GM19240 (cell line): ENCODE measurements around the gene TWIST2.

Experiments
- DNase-seq: peaks from one replicate; pipeline ENCODE4 v3.0.0; 2011; ENCODE audit warnings: low spot score; ENCODE audit not compliant: insufficient read length

Gene TWIST2

DNA sequence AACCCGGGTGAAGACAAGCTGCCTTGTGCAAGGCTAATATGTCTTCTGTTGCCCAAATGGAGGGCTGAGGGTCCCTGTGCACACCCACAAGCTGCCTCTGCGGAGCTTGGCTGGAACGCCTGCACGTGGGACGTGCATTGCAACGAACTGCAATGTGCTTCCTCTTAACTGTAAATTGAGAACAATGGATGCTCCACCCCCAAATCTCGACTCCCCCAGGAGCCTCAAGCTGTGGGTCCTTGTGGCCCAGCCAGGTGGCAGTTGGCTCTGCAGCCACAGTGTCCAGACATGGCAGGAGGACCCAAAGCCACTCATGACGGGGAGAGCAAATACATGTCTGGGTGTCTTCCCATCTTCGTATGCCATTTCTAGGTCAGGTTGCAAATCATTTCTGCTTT, 90.1 kb downstream of the TWIST2 start:
- DNase-seq = no peak

DNA sequence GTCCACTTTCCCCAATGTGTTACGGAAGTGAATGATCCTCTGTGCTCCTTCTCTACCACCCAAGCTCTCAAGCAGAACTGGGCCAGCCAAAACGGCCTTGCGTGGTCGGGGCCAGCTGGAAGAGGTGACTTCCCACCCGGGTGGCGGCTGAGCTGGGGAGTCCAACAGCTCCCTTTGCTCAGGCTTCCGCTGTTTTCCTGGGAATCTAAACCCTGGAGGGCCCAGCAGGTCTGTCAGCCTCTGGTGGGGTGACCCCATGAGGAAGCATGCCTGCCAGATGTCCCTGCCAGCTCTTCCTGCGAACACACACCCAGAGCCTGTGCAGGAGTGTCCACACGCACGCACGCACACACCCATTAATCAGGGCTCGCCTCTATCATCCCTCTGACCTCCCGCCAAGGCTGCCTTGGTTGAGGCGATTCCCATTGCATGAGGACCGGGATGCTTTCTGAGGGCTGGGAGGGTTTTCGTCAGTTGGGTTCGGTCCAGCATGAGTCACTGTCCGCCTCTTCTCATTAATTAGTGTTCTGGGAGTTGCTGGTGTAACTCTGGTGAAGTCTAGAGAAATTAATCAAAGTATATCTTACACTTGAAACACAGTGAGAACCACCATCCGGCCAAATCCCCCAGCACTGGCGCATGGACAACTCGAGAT, 90.6 kb downstream of the TWIST2 start:
- no peak for DNase-seq

DNA sequence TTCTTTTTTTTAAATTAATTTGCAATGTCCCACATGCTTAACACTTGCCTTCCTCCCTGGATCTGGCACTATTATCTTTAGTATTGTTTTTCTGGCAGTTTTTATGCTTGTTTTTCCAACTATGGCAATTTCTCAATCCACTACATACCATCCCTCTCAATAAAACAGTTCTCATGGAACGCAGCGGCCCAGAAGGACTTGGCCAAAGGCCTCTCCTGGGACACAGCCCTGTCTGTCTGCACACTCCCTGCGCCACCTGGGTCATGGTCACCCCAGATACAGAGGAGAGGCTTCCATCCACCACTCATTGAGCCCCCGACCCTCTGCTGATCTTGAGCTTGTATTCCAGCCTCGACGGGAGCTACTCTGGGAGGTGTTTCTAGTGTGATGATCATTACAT, 91.2 kb downstream of the TWIST2 start:
- no peak for DNase-seq

- DNase-seq = no peak
Measured at GRCh38 chr2:238939521-238940403, 91.9 kb downstream of the TWIST2 start.

GRCh38 chr2:238940806-238941205, 92.9 kb downstream of the TWIST2 start:
- DNase-seq = no peak

- DNase-seq = no peak
Measured at GRCh38 chr2:238941262-238941792, 93.4 kb downstream of the TWIST2 start.

GRCh38 chr2:238942080-238942725, 94.3 kb downstream of the TWIST2 start:
- no peak for DNase-seq

- no peak for DNase-seq
Measured at GRCh38 chr2:238942726-238943300, 94.9 kb downstream of the TWIST2 start.

- no peak for DNase-seq
Measured at GRCh38 chr2:238943338-238944067, 95.6 kb downstream of the TWIST2 start.

GRCh38 chr2:238945433-238946150, 97.7 kb downstream of the TWIST2 start:
- no peak for DNase-seq

DNA sequence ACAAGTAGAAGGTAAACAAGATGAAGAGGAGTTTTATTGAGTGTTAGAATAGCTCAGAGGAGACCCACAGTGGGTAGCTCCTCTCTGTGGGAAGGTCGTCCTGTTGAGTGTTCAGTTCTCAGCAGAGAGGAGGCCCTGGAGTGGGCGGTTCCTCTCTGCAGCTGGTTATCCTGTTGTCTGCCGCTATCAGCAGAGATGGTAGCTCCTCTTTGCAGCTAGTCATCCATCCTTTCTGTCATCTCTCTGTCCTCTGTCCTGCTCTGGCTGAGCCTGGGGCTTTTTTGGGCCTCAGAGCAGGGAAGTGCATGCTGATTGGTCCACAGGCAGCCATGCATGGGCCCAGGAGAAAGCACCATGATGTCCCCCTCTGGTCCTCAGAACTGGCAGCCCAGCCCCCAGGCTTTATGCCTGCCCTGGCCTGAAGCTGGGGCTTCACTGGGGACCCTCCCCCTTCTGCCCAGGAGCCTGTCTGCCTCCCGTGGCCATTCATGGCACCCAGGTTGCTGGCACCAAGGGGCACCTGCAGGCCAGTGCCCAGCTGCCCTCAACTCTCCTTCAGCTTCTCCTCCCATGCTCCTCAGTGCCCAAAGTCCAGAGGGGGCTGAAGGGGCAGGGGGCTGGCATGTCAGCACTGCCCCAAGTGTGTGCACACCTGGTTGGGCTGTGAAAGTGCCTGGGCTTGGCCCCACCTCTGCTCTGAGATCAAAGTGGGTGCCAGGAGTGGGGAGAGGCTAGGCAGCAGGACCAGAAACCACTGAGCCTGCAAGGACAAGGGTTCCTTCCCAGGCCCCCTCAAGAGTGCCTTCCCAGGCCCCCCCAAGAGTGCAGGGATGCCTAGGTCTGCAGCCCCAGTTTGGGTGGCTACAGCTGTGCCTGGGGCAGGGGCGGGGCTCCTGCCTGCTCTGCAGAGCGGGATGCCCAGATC, 98.7 kb downstream of the TWIST2 start:
- no peak for DNase-seq

- no peak for DNase-seq
Measured at GRCh38 chr2:238947243-238947760, 99.4 kb downstream of the TWIST2 start.

DNA sequence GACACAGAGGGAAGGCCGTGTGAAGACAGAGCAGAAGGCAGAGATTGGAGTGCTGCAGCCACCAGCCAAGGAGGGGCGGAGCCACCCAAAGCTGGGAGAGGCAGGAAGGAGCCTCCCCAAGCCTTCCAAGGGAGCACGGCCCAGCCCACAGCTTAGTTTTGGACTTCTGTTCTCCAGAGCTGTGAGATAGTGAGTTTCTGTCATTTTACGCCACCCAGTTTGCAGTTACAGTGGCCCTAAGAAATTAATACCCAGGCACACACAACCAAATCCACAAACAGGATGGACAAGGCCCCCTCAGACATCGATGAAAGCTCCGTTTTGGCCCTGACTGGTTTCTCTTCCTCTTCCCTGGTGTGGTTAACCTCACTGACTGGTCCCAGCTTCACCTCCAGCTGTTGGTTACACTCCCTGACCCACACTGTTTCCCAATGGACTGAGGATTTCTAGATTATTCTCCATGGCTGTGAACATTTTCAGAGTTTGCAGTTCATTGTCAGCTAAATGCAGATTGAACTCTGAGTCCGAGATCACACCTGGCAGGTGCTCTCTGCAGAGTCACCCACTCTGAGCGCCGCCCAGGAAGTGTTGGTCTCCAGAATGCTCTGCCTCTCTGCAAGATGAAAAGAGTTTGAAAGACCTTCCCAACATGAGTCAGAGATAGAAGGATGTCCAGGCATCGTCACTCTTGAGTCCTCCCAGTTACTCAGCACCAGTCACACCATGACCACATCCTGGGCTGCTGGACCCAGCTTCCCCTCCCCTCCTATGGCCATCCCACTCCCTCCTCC, 100.2 kb downstream of the TWIST2 start:
- DNase-seq = no peak

GRCh38 chr2:238948765-238949641, 101.1 kb downstream of the TWIST2 start:
- DNase-seq = no peak

DNA sequence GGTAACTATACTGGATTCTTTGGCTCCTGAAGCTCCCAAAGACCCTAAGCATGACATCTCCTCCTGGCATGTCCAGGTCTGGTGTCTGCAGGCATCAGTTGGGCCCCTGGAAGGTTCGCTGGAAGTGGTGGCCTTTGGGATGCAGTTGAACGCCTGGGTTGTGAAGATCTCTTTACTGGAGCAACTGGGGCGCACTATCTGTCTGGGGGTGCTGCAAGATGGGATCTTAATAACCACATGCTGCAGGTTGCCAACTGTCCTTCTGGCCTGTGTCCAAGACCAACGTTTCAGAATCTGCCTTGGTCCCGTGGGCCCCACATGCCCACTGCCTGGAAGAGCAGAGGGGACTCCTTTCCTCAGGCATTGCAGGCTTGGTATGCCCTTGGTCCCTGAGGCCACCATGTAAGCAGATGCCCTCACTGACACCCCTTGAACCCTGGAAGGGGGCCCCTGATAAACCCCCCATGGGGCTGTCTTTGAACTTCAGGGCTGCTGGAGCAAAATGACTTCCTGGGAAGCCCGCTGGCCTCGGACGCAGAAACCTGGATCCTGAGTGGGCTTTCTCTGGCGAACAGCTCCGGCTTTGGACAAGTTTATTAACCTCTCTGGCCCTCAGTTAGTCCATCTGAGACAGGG, 101.9 kb downstream of the TWIST2 start:
- DNase-seq = no peak

GRCh38 chr2:238950551-238950950, 102.7 kb downstream of the TWIST2 start:
- no peak for DNase-seq
